H1 (cell line): Measurements from ENCODE around the gene FNDC1. TPM values are rescaled to one million over a fixed set of nuclear protein-coding genes. Genes with fewer than 3 reads are reported as not detected.

ENCODE experiments used
- NRF1 ChIP-seq: IDR thresholded peaks from 2 replicates; pipeline ENCODE4 v1.6.1; 2011; ENCODE audit warnings: mild to moderate bottlenecking, low read depth, low read length, improper control_type of control experiment
- RNF2 ChIP-seq: fragments of 200-900, 300-1000 bp; sonication (generic); IDR thresholded peaks from 2 replicates; pipeline ENCODE4 v1.7.1; 2016; ENCODE audit warnings: borderline replicate concordance, low read depth, mild to moderate bottlenecking, antibody characterized with exemption, low read length; ENCODE audit not compliant: poor library complexity, severe bottlenecking; ENCODE audit errors: missing control alignments
- RXRA ChIP-seq: IDR thresholded peaks from 2 replicates; pipeline ENCODE4 v1.6.1; 2011; ENCODE audit warnings: low read depth, mild to moderate bottlenecking, low read length, moderate library complexity; ENCODE audit not compliant: insufficient read depth
- SIX5 ChIP-seq: IDR thresholded peaks from 2 replicates; pipeline ENCODE4 v1.6.1; 2011; ENCODE audit warnings: mild to moderate bottlenecking, low read depth, low read length
- SP2 ChIP-seq: IDR thresholded peaks from 2 replicates; pipeline ENCODE4 v1.6.1; 2012; ENCODE audit warnings: mild to moderate bottlenecking, low read length, inconsistent platforms
- YY1 ChIP-seq: IDR thresholded peaks from 2 replicates; pipeline ENCODE4 v1.6.1; 2011; ENCODE audit warnings: low read depth, mild to moderate bottlenecking, low read length
- polyA plus RNA-seq, 7 experiments: library from polyadenylated mRNA; depleted of rRNA in 3 of 7; stranded (reverse) in 5 of 7; unstranded in 2 of 7; fragments of >200 nt in 5 of 7; fragments of 200-250 nt in 2 of 7; gene quantifications; 1 replicate in 5 of 7; 2 replicates in 1 of 7; 4 replicates in 1 of 7; pipeline versions ENCODE4 v1.2.1 to v1.2.3, GENCODE V29; 2011 to 2013; ENCODE audit warnings: missing spikeins in 2 of 7, mixed read lengths in 2 of 7
- total RNA-seq: library from RNA; stranded (reverse); fragmentation: NEBNext Ultra II Directional; extraction: Animal tissue kit (Norgen Biotek cat#: 25700); gene quantifications from 2 replicates; pipeline ENCODE4 v1.2.1, GENCODE V29; 2021

The FNDC1 gene
- total and polyA plus RNA-seq, 2 of the 8 experiments (the other 6 are each of a cell fraction or from before 2014, with no cell fraction given): 0.06 to 0.30 TPM

DNA sequence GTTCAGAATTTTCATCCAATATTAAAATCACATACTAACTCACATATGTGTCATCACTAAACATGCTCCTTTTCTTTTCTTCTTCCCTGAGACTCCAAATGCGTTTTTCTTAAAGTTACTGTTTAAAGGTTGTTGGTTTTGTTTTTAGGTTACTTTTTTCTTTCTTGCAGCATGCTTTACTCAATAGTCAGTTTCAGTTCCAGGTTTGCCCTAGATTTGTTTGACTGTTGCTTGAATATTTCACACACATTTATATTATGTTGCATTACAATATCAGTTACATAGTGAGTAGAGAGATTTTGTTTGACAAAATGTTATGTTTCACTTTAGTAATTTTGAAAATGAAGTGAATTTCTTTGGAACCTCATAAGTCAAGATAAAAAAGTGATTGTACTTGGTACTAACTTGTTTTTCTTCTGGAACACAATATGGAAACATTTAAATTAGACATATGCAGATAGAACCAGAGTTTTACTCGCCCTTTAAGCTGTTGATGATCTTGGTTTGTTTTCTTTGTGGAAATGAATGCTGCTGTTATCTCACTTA lies 27.3 kb downstream of the FNDC1 start (continued):
- TF ChIP-seq RNF2: no peak
- TF ChIP-seq SIX5: no peak
- TF ChIP-seq YY1: no peak
- TF ChIP-seq NRF1: no peak
- TF ChIP-seq RXRA: no peak
- no peak for TF ChIP-seq SP2
